ENCODE data around the gene ALDH3B2.

DNA sequence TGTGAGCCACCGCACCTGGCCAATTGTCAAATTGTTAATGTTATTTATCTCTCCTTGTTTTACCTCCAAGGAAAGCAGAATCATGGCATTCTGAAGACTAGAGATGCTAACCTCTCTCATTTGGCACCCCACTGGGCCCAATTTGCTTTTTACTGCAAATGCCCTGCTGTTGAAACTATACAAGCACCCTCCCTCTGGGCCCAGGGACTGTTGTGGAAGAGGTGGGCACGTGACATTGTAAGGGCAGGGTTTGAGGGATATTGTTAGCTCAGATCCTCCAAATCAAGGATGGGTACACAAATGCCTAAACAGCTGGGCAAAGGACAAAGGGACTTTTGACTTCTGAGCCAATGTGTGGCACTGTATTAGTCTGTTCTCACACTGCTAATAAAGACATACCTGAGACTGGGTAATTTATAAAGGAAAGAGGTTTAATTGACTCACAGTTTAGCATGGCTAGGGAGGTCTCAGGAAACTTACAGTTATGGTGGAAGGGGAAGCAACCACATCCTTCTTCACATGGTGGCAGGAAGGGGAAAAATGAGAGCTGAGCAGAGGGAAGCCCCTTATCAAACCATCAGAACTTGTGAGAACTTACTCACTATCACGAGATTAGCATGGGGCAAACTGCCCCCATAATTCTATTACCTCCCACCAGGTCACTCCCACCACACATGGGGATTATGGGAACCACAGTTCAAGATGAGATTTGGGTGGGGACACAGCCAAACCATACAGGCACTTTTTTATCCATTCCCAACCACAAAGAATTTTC, 6.5 kb upstream of the ALDH3B2 start:
- TF ChIP-seq, protein P1, sequence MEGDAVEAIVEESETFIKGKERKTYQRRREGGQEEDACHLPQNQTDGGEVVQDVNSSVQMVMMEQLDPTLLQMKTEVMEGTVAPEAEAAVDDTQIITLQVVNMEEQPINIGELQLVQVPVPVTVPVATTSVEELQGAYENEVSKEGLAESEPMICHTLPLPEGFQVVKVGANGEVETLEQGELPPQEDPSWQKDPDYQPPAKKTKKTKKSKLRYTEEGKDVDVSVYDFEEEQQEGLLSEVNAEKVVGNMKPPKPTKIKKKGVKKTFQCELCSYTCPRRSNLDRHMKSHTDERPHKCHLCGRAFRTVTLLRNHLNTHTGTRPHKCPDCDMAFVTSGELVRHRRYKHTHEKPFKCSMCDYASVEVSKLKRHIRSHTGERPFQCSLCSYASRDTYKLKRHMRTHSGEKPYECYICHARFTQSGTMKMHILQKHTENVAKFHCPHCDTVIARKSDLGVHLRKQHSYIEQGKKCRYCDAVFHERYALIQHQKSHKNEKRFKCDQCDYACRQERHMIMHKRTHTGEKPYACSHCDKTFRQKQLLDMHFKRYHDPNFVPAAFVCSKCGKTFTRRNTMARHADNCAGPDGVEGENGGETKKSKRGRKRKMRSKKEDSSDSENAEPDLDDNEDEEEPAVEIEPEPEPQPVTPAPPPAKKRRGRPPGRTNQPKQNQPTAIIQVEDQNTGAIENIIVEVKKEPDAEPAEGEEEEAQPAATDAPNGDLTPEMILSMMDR (conservative IDR thresholded peaks at IDR 0.05), result no peak
- TF ChIP-seq ZFX (IDR thresholded peaks at IDR 0.05), result no peak

Data from C4-2B (cell line).